ENCODE results near the gene STEAP4. TPM values are rescaled to one million over a fixed set of nuclear protein-coding genes. Genes with fewer than 3 reads are reported as not detected.

The STEAP4 gene
- total RNA-seq, 1 donor, result 5.4 TPM

DNA sequence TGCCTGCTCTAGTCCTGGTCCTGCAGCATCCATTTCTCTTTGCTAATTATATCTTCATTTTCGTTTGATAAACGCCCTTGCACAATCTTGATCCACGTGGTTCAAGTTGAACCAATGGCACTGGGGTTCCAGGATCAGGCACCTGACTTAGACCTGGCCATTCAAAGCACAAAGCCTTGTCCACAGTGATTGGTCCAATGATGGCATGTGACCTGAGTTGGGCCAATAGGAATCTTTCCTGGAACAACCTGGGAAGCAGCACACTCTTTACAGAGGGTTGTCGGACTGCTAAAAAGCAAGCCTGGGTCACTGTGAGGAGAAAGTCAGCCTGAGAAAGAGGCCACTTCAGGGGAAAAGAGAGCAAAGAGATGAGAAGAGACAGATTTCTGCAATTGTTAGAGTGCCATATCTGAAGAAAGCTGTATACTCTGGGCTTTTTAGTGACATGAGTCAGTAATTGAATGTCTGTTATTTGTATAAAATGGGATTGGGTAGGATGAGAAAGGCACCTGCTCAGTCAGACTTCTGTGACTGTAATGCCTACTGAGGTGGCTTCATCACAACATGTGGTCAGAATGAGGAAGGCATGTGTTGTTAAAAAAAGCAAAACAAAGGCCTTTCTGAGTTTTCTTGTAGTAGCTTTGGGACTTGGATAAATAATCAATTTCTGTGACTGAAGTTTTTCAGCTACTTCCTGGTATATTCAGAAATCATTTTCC, 4.4 kb upstream of the STEAP4 start:
- Histone ChIP-seq H3K4me3 (ENCODE audit: insufficient read depth, low read length) (no peak overlapping the region), H4K20me1 (ENCODE audit: insufficient read depth, low read length) (no peaks in the 10 kb centered on the region), H3K9me3 (ENCODE audit: low read depth, low read length) (no peaks in the 10 kb centered on the region), H3K79me2 (ENCODE audit: insufficient read depth, low read length) (no peaks in the 10 kb centered on the region), H3K27ac (ENCODE audit: low read depth, low read length) (no peak overlapping the region), H3K4me1 (ENCODE audit: insufficient read depth, low read length) (peaks cover 5% of the 10 kb centered on the region), H3K36me3 (ENCODE audit: insufficient read depth, low read length) (no peaks in the 10 kb centered on the region), H3K27me3 (ENCODE audit: insufficient read depth, low read length) (peaks cover 10% of the 10 kb centered on the region), H2AFZ (ENCODE audit: low read length) (no peak overlapping the region), H3K4me2 (ENCODE audit: insufficient read depth, low read length) (no peak overlapping the region)
- DNase-seq (ENCODE audit: insufficient read length, low spot score, missing footprints), result no peak
- TF ChIP-seq, protein P1, sequence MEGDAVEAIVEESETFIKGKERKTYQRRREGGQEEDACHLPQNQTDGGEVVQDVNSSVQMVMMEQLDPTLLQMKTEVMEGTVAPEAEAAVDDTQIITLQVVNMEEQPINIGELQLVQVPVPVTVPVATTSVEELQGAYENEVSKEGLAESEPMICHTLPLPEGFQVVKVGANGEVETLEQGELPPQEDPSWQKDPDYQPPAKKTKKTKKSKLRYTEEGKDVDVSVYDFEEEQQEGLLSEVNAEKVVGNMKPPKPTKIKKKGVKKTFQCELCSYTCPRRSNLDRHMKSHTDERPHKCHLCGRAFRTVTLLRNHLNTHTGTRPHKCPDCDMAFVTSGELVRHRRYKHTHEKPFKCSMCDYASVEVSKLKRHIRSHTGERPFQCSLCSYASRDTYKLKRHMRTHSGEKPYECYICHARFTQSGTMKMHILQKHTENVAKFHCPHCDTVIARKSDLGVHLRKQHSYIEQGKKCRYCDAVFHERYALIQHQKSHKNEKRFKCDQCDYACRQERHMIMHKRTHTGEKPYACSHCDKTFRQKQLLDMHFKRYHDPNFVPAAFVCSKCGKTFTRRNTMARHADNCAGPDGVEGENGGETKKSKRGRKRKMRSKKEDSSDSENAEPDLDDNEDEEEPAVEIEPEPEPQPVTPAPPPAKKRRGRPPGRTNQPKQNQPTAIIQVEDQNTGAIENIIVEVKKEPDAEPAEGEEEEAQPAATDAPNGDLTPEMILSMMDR (IDR thresholded peaks at IDR 0.05; ENCODE audit: extremely low read depth, low read depth, low read length), result no peak

GRCh38 chr7:88309819-88310218, 3.1 kb upstream of the STEAP4 start:
- Histone ChIP-seq H3K4me2 (ENCODE audit: insufficient read depth, low read length) (no peak overlapping the region), H3K4me3 (ENCODE audit: insufficient read depth, low read length) (no peak overlapping the region), H3K79me2 (ENCODE audit: insufficient read depth, low read length) (no peaks in the 10 kb centered on the region), H4K20me1 (ENCODE audit: insufficient read depth, low read length) (no peaks in the 10 kb centered on the region), H3K4me1 (ENCODE audit: insufficient read depth, low read length) (peaks cover 5% of the 10 kb centered on the region), H3K36me3 (ENCODE audit: insufficient read depth, low read length) (no peaks in the 10 kb centered on the region), H3K9me3 (ENCODE audit: low read depth, low read length) (no peaks in the 10 kb centered on the region), H3K27ac (ENCODE audit: low read depth, low read length) (no peak overlapping the region), H3K27me3 (ENCODE audit: insufficient read depth, low read length) (peaks cover 10% of the 10 kb centered on the region), H2AFZ (ENCODE audit: low read length) (no peak overlapping the region)
- DNase-seq (ENCODE audit: insufficient read length, low spot score, missing footprints), result no peak
- TF ChIP-seq, protein P1 (IDR thresholded peaks at IDR 0.05; ENCODE audit: extremely low read depth, low read depth, low read length), result no peak

- H3K9me3 ChIP-seq (ENCODE audit: low read depth, low read length), result no peaks in the 10 kb centered on the region
- TF ChIP-seq, protein P1 (IDR thresholded peaks at IDR 0.05; ENCODE audit: extremely low read depth, low read depth, low read length), result no peak
- DNase-seq (ENCODE audit: insufficient read length, low spot score, missing footprints), result no peak
- no peaks in the 10 kb centered on the region for H3K79me2 ChIP-seq (ENCODE audit: insufficient read depth, low read length)
- H3K4me1 ChIP-seq (ENCODE audit: insufficient read depth, low read length), result peaks cover 5% of the 10 kb centered on the region
- no peak overlapping the region for H2AFZ ChIP-seq (ENCODE audit: low read length)
- no peak overlapping the region for H3K27ac ChIP-seq (ENCODE audit: low read depth, low read length)
- H4K20me1 ChIP-seq (ENCODE audit: insufficient read depth, low read length), result no peaks in the 10 kb centered on the region
- H3K4me2 ChIP-seq (ENCODE audit: insufficient read depth, low read length), result no peak overlapping the region
- peaks cover 10% of the 10 kb centered on the region for H3K27me3 ChIP-seq (ENCODE audit: insufficient read depth, low read length)
- no peaks in the 10 kb centered on the region for H3K36me3 ChIP-seq (ENCODE audit: insufficient read depth, low read length)
- H3K4me3 ChIP-seq (ENCODE audit: insufficient read depth, low read length), result no peak overlapping the region
These were observed 1.1 kb upstream of the STEAP4 start for GRCh38 chr7:88307823-88308222.

DNA sequence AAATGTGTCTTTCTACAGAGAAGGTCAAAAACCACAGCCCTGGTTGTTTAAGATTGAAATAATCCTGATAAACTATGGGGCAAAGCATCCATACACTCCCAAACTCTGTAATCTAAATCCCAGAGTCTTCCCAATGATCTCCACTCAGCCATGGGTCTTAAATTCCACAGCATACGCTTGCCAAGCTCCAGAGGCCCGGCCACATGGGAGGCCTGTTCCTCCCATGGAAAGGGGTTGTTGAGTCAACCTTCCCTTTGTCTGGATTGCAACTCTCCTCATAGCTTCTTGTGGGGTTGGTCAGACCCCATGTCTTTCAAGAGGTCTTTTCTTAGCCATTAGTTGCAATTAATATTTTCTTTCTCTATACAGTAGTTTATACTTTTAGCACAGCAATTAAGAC, 718 bp upstream of the STEAP4 start:
- Histone ChIP-seq H3K4me3 (ENCODE audit: insufficient read depth, low read length) (no peak overlapping the region), H4K20me1 (ENCODE audit: insufficient read depth, low read length) (no peaks in the 10 kb centered on the region), H3K4me2 (ENCODE audit: insufficient read depth, low read length) (no peak overlapping the region), H3K36me3 (ENCODE audit: insufficient read depth, low read length) (no peaks in the 10 kb centered on the region), H3K27me3 (ENCODE audit: insufficient read depth, low read length) (peaks cover 10% of the 10 kb centered on the region), H3K27ac (ENCODE audit: low read depth, low read length) (no peak overlapping the region), H3K4me1 (ENCODE audit: insufficient read depth, low read length) (peaks cover 4% of the 10 kb centered on the region), H3K9me3 (ENCODE audit: low read depth, low read length) (no peaks in the 10 kb centered on the region), H3K79me2 (ENCODE audit: insufficient read depth, low read length) (no peaks in the 10 kb centered on the region), H2AFZ (ENCODE audit: low read length) (no peak overlapping the region)
- TF ChIP-seq, protein P1 (IDR thresholded peaks at IDR 0.05; ENCODE audit: extremely low read depth, low read depth, low read length), result no peak
- no peak for DNase-seq (ENCODE audit: insufficient read length, low spot score, missing footprints)
